Lower lobe of right lung (tissue), 2 donors: ENCODE data around the gene KRT80. TPM values are rescaled to one million over a fixed set of nuclear protein-coding genes. Genes with fewer than 3 reads are reported as not detected.

Source experiments
- ATAC-seq, 2 donors: fragments of 200-7000 bp; cut with Tn5 transposase; one replicate each; pipeline ENCODE4 v1.9.1; 2020 to 2022; ENCODE audit warnings: mild to moderate bottlenecking in 2 of 2, moderate library complexity in 2 of 2
- DNase-seq: peaks from one replicate; pipeline ENCODE4 v3.0.0-alpha.2; 2020
- H3K27ac ChIP-seq: fragments of 200-600 bp; one replicate; pipeline ENCODE4 v1.8.0; 2022
- H3K27me3 ChIP-seq: fragments of 200-600 bp; one replicate; pipeline ENCODE4 v1.8.0; 2022; ENCODE audit warnings: low read depth
- H3K36me3 ChIP-seq: fragments of 200-600 bp; one replicate; pipeline ENCODE4 v1.8.0; 2022; ENCODE audit warnings: mild to moderate bottlenecking
- H3K4me1 ChIP-seq: fragments of 200-600 bp; one replicate; pipeline ENCODE4 v1.8.0; 2022
- H3K4me3 ChIP-seq: fragments of 200-600 bp; one replicate; pipeline ENCODE4 v1.8.0; 2022; ENCODE audit warnings: mild to moderate bottlenecking
- H3K9me3 ChIP-seq: fragments of 200-600 bp; one replicate; pipeline ENCODE4 v1.8.0; 2022
- CTCF ChIP-seq: fragments of 200-600 bp; IDR thresholded peaks from one replicate; pipeline ENCODE4 v1.8.0; 2022; ENCODE audit warnings: antibody characterized with exemption, mild to moderate bottlenecking
- intact Hi-C: fragments of 100-400 bp; cut with DNase I; formaldehyde crosslinking; loops from one replicate; pipeline ENCODE4 v1.11.0; 2022
- total RNA-seq: library from RNA; stranded (reverse); fragmentation: NEBNext Ultra II Directional; extraction: Animal tissue kit (Norgen Biotek cat#: 25700); gene quantifications from one replicate; pipeline ENCODE4 v1.2.1, GENCODE V29; 2021
- donor health status: DM: no; HTN: yes; CAD: no; lungs with severe emphysema.

KRT80 gene
- total RNA-seq, 1 donor from 2014 or later = 3.0 TPM

DNA sequence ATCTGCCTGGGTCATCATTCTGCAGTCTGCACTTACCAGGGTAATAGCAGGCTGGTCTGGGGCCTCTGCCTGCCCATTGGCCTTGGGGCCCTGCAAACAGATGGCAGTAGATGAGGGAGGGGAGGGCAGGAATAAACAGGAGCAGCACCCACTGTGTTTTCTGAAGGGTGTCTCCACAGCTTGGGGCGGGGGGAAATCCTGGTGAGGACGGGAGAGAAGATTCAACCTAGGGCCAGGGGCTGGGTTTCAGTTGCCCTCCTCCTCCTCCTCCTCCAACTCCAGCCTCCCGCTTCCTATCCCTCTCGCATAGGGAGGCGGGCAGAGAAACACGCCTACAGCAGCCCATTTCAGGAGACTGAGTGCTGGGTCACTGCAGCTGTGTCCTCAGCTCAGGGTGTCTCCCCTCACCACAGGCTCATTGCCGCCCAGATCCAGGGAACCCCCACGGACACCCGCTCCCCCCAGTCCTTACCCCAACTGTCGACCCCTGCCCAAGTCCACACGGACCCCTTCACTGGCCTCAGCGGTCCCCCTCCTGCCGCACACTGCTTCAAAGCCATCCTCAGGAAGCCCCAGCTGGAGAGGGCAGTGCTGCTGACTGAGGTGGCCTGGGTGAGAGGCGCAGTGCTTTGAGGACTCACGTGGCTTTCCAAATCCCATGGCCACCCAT, 9.1 kb upstream of the KRT80 start:
- TF ChIP-seq CTCF = no peak
- peaks cover 49% of the 10 kb centered on the region for H3K4me1 ChIP-seq
- peaks cover 6% of the 10 kb centered on the region for H3K27me3 ChIP-seq
- no peak overlapping the region for H3K4me3 ChIP-seq
- DNase-seq = peak; percentile 32
- no peaks in the 10 kb centered on the region for H3K9me3 ChIP-seq
- H3K27ac ChIP-seq = no peak overlapping the region
- no peaks in the 10 kb centered on the region for H3K36me3 ChIP-seq
- ATAC-seq = no peak
- intact Hi-C loops = no loop called here

DNA sequence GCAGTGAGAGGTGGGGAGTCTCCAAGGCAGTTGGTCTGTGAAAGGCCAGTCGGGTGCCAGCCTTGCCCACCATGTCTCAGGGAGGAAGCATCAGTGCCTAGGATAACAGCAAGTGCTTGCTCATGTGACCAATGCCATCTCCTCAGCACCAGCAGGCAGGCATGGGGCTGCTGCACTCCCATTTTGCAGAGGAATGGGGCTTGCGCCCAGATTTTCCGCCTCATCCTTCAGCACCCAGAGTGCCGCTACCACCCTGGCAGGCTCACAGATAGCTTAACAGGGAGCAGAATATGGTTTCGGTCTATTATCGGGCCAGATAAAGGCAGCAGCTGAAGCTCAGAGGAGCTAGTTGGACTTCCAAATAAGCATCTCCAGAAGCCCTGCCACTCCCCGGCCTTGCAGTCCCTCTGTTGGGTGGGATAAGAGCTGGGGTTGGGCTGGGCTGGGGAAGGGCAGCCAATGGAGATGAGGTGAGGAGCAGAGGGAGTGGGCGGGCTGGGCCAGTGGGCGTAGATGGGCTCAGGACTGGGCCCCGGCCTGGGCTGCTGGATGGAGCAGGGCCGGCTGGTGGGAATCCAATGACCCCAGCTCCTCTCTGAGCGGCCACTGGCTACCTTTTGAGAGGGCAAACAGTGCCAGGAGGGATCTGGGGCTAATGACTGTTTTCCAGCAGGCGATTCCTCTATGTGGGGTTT, 8.4 kb upstream of the KRT80 start:
- H3K27ac ChIP-seq = no peak overlapping the region

DNA sequence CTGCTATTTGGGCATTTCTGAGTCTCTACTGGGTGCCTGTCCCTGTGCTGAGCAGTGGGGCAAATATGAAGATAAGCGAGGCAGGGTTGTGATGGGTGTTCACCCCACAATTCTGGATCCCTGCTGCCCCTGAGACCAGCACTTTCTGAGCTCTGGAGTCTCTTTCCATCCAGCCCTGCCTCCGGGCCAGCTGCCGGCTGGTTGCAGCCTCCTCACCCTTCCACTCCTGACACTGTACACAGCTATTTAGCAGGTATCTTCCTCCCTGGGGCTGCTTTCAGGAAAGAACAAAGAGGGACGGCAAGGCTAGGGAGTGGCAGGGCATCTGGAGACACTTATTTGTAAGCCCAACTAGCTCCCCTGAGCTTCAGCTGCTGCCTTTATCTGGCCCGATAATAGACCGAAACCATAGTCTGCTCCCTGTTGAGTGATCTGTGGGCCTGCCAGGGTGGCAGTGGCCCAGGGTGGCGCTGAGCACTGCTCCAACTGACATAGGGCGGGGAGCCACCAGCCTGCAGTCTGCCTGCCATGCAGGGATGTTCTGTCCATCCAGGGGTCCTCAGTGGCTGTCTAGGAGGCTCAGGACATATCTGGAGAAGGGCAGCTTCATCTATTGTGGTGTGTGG, 7.6 kb upstream of the KRT80 start:
- TF ChIP-seq CTCF = no peak
- Histone ChIP-seq H3K27me3 (peaks cover 6% of the 10 kb centered on the region), H3K4me3 (no peak overlapping the region), H3K9me3 (no peaks in the 10 kb centered on the region), H3K4me1 (peaks cover 56% of the 10 kb centered on the region), H3K36me3 (no peaks in the 10 kb centered on the region), H3K27ac (peak overlapping the region; percentile 85)
- DNase-seq = no peak
- ATAC-seq = no peak
- intact Hi-C loops = no loop called here

More for the DNA sequence above, 8.4 kb upstream of the KRT80 start:
- peaks cover 49% of the 10 kb centered on the region for H3K4me1 ChIP-seq
- no peaks in the 10 kb centered on the region for H3K9me3 ChIP-seq
- DNase-seq (peak; percentile 40), ATAC-seq (no peak)
- no peak for TF ChIP-seq CTCF
- no peaks in the 10 kb centered on the region for H3K36me3 ChIP-seq
- no peak overlapping the region for H3K4me3 ChIP-seq
- peaks cover 6% of the 10 kb centered on the region for H3K27me3 ChIP-seq
- intact Hi-C loops = no loop called here

- Histone ChIP-seq H3K4me3 (no peak overlapping the region), H3K36me3 (no peaks in the 10 kb centered on the region), H3K9me3 (no peaks in the 10 kb centered on the region), H3K27me3 (peaks cover 6% of the 10 kb centered on the region), H3K4me1 (peaks cover 61% of the 10 kb centered on the region), H3K27ac (peak overlapping the region; percentile 85)
- intact Hi-C loops = no loop called here
- DNase-seq (peak; percentile 73), ATAC-seq (peak; percentile 56 to 64)
- TF ChIP-seq CTCF = no peak
These were observed 6.8 kb upstream of the KRT80 start for GRCh38 chr12:52198454-52199215.
